Mesothelial cell of epicardium (in vitro differentiated cells): Measurements from ENCODE around the gene THAP3. TPM values are rescaled to one million over a fixed set of nuclear protein-coding genes. Genes with fewer than 3 reads are reported as not detected.
"Not testable (repeated sequence)": the region's sequence is repeated elsewhere in the genome, so short reads cannot be mapped to it uniquely, and the experiment has no call there.

Source experiments
- DNase-seq, 2 experiments: peaks; one replicate each; pipeline ENCODE4 v3.0.0; 2021; ENCODE audit warnings: low spot score in 2 of 2; ENCODE audit not compliant: unreplicated experiment in 2 of 2
- H3K27ac Mint-ChIP-seq: 2 replicates; pipeline ENCODE4 v1.8.0; 2021; ENCODE audit warnings: mixed read lengths
- H3K27me3 Mint-ChIP-seq: 2 replicates; pipeline ENCODE4 v1.8.0; 2021; ENCODE audit warnings: low read depth, mixed read lengths
- H3K36me3 Mint-ChIP-seq: 2 replicates; pipeline ENCODE4 v1.8.0; 2021; ENCODE audit warnings: mixed read lengths
- H3K4me1 Mint-ChIP-seq: 2 replicates; pipeline ENCODE4 v1.8.0; 2021; ENCODE audit warnings: mixed read lengths
- H3K4me3 Mint-ChIP-seq: 2 replicates; pipeline ENCODE4 v1.8.0; 2021; ENCODE audit warnings: mild to moderate bottlenecking, moderate library complexity, mixed read lengths
- H3K9me3 Mint-ChIP-seq: 2 replicates; pipeline ENCODE4 v1.8.0; 2021; ENCODE audit warnings: mixed read lengths
- total RNA-seq: library from RNA; stranded (reverse); gene quantifications from 3 replicates; pipeline ENCODE4 v1.2.1, GENCODE V29; 2021
- TF ChIP-seq, protein P1 (sequence below): fragments of 200-600 bp; sonication (generic); IDR thresholded peaks from one replicate; pipeline ENCODE4 v1.5.0; 2021; ENCODE audit warnings: antibody characterized with exemption; ENCODE audit not compliant: unreplicated experiment

The THAP3 gene
- total RNA-seq, 1 donor from 2014 or later = 22.9 TPM

DNA sequence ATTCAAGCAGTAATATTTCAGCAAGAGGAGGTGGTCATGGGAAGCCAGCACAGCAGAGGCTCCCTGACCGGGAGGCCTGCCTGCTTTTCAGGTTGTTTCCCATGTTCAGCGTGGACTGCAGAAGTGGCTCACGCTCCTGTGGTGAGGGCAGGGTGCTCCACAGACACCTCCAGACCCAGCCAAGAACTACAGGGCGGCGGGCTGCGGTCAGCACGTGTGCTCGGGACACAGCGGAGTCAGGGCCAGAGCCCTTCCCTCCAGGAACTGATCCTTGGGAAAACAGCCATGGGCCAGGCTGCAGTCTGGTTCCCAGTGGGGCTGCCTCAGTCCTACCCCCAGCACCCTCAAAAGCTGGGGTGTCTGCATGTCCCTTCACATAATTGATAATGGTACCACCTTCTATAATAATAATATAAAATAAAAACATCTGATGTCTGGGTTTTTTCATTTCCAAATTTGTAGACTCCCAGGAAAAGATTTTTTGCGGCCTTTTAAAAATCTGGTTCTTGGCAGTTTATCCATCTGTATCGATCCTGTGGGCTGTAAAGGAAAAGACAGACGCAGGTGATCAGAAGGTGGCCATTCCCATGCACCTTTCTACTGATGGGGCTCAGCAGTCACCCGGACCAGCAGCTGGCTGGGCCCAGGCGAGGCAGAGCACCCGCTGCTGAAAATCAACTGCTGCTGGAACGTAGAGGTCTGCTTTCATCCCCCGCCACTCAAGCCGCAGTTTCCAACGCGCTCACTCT, 10.7 kb downstream of the THAP3 start:
- H3K27ac Mint-ChIP-seq = peak overlapping the region; percentile 22
- TF ChIP-seq, protein P1, sequence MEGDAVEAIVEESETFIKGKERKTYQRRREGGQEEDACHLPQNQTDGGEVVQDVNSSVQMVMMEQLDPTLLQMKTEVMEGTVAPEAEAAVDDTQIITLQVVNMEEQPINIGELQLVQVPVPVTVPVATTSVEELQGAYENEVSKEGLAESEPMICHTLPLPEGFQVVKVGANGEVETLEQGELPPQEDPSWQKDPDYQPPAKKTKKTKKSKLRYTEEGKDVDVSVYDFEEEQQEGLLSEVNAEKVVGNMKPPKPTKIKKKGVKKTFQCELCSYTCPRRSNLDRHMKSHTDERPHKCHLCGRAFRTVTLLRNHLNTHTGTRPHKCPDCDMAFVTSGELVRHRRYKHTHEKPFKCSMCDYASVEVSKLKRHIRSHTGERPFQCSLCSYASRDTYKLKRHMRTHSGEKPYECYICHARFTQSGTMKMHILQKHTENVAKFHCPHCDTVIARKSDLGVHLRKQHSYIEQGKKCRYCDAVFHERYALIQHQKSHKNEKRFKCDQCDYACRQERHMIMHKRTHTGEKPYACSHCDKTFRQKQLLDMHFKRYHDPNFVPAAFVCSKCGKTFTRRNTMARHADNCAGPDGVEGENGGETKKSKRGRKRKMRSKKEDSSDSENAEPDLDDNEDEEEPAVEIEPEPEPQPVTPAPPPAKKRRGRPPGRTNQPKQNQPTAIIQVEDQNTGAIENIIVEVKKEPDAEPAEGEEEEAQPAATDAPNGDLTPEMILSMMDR = no peak
- H3K27me3 Mint-ChIP-seq = no peaks in the 10 kb centered on the region
- H3K4me1 Mint-ChIP-seq = no peaks in the 10 kb centered on the region
- no peak for DNase-seq
- H3K4me3 Mint-ChIP-seq = no peak overlapping the region
- peaks cover 20% of the 10 kb centered on the region for H3K36me3 Mint-ChIP-seq
- no peaks in the 10 kb centered on the region for H3K9me3 Mint-ChIP-seq

GRCh38 chr1:6635910-6636760, 11.5 kb downstream of the THAP3 start:
- Mint-ChIP-seq H3K4me1 (no peaks in the 10 kb centered on the region), H3K36me3 (peaks cover 22% of the 10 kb centered on the region), H3K9me3 (no peaks in the 10 kb centered on the region), H3K27ac (no peak overlapping the region), H3K4me3 (no peak overlapping the region), H3K27me3 (no peaks in the 10 kb centered on the region)
- no peak for DNase-seq
- TF ChIP-seq, protein P1 = no peak

- not testable (repeated sequence) for H3K4me3 Mint-ChIP-seq, H3K27ac Mint-ChIP-seq, H3K27me3 Mint-ChIP-seq, H3K9me3 Mint-ChIP-seq, DNase-seq, H3K4me1 Mint-ChIP-seq
- peaks cover 22% of the 10 kb centered on the region for H3K36me3 Mint-ChIP-seq
Measured at GRCh38 chr1:6636778-6637177, 12.1 kb downstream of the THAP3 start.

DNA sequence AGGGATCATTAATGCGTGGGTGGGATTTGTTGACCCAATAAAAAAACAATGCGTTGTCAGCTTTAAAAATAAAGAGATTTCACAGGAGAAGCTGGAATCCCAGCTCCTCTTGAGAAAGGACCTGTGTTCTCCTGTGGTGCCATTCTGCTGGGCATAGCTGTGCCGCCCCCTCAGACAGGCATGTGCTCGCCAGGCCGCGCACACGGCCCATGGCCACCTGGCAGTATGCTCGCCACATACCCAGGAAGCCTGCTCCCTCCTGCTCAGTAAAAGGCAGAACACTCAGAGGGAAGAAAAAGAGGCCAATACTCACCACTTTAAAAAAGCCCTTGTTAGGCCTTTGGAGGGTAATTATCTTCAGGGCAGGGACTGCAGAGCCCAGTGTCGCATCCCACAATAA, 13.1 kb downstream of the THAP3 start:
- no peaks in the 10 kb centered on the region for H3K9me3 Mint-ChIP-seq
- H3K27me3 Mint-ChIP-seq = no peaks in the 10 kb centered on the region
- H3K4me1 Mint-ChIP-seq = no peaks in the 10 kb centered on the region
- DNase-seq = no peak
- H3K27ac Mint-ChIP-seq = no peak overlapping the region
- peaks cover 28% of the 10 kb centered on the region for H3K36me3 Mint-ChIP-seq
- TF ChIP-seq, protein P1 = no peak
- H3K4me3 Mint-ChIP-seq = no peak overlapping the region

DNA sequence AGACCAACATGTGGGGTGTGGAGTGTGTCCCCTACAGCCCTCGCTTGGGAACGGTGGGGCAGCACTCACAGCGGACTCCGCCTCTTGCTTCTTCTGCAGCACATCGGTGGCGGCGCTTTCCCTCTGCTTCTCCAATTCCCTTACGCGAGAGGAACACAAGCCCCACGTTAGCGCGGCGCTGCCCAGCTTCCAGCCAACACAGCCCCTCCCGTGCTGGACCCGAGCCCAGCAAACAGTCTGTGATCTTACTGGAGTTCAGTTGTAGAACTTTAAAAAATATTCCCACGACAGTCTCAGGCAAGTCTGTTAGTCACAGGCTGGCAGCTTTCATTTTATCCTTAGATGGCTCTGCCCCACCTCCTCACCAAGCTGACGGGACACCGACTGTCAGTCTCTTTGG, 13.6 kb downstream of the THAP3 start:
- DNase-seq = no peak
- Mint-ChIP-seq H3K27me3 (no peaks in the 10 kb centered on the region), H3K9me3 (no peaks in the 10 kb centered on the region), H3K4me1 (no peaks in the 10 kb centered on the region), H3K27ac (no peak overlapping the region), H3K36me3 (peaks cover 26% of the 10 kb centered on the region), H3K4me3 (no peak overlapping the region)
- TF ChIP-seq, protein P1 = no peak

DNA sequence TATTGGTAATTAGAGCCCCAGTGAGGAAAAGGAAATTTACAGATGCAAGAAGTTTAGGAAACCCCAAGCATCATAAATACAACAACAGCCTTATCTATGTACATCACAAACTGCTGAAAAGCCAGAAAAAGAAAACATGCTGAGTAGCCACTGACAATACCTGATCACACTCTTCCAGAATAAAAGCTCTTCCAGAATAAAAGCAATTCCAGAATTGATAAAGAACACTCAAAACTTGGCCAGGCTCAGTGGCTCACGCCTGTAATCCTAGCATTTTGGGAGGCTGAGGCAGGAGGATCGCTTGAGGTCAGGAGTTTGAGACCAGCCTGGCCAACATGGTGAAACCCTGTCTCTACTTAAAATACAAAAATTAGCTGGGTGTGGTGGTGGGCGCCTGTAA, 16.2 kb downstream of the THAP3 start:
- not testable (repeated sequence) for H3K4me1 Mint-ChIP-seq, H3K27me3 Mint-ChIP-seq, H3K4me3 Mint-ChIP-seq, H3K27ac Mint-ChIP-seq, H3K9me3 Mint-ChIP-seq, DNase-seq
- H3K36me3 Mint-ChIP-seq = peaks cover 33% of the 10 kb centered on the region
